Measurements from ENCODE around the gene CHURC1.

DNA sequence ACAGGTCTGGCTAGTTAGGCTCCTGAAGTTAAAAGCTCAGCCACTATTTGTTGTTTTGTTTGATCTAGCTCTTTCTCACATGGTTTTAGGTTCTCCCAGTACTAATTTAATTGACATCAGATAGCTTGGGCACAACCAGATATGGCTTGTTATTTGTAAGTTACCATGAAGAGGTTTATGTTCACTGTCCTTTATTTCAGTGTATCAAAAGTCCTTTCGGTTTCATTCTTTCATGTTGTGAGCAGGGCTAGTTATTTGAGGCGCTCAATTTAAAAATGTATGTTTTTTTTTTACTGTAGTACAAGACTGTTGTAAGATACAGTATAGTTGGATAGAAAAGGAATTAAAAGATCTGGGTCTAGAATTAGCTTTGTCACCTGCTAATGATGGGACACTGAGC, 21.3 kb downstream of the CHURC1 start:
- TF ChIP-seq, protein P1, sequence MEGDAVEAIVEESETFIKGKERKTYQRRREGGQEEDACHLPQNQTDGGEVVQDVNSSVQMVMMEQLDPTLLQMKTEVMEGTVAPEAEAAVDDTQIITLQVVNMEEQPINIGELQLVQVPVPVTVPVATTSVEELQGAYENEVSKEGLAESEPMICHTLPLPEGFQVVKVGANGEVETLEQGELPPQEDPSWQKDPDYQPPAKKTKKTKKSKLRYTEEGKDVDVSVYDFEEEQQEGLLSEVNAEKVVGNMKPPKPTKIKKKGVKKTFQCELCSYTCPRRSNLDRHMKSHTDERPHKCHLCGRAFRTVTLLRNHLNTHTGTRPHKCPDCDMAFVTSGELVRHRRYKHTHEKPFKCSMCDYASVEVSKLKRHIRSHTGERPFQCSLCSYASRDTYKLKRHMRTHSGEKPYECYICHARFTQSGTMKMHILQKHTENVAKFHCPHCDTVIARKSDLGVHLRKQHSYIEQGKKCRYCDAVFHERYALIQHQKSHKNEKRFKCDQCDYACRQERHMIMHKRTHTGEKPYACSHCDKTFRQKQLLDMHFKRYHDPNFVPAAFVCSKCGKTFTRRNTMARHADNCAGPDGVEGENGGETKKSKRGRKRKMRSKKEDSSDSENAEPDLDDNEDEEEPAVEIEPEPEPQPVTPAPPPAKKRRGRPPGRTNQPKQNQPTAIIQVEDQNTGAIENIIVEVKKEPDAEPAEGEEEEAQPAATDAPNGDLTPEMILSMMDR (IDR thresholded peaks at IDR 0.05), result no peak
- no peak for TF ChIP-seq POLR2A (IDR thresholded peaks at IDR 0.05)
- no peak for TF ChIP-seq POLR2AphosphoS5 (IDR thresholded peaks at IDR 0.05; ENCODE audit: insufficient read depth in 1 of 2, low read depth in 1 of 2)

Measured in vagina (tissue), 2 donors.